GM12878 (cell line): ENCODE results near the gene POLD4. TPM values are rescaled to one million over a fixed set of nuclear protein-coding genes. Genes with fewer than 3 reads are reported as not detected.

Experiments used
- ATAC-seq: fragments of 200-7000 bp; cut with Tn5 transposase; 3 replicates; pipeline ENCODE4 v1.9.1; 2020; ENCODE audit warnings: mild to moderate bottlenecking, moderate library complexity
- BruUV-seq: library from RNA; stranded (reverse); fragments of 400-500 nt; replicated peaks from 2 replicates; lab custom pipeline; 2021; lab: Mats Ljungman, UMichigan
- CTCF ChIA-PET: fragments of 300-600 bp; sonication (Branson Sonifier 250); formaldehyde crosslinking; extraction: SDS; loops from one replicate; lab custom pipeline; 2021; ENCODE audit warnings: inconsistent platforms; lab: Yijun Ruan, JAX
- POLR2A ChIA-PET: fragments of 350-600 bp; formaldehyde crosslinking; extraction: SDS; loops from one replicate; lab custom pipeline; 2021; ENCODE audit warnings: inconsistent platforms; lab: Charles Lee
- RAD21 ChIA-PET: fragments of 300-600 bp; sonication (Branson Sonifier 250); formaldehyde crosslinking; loops from one replicate; lab custom pipeline; 2023; ENCODE audit warnings: antibody characterized with exemption; ENCODE audit not compliant: unreplicated experiment; lab: Charles Lee
- SMC1A ChIA-PET: fragments of 300-600 bp; sonication (Branson Sonifier 250); formaldehyde crosslinking; loops from one replicate; lab custom pipeline; 2023; ENCODE audit not compliant: unreplicated experiment, uncharacterized antibody; lab: Charles Lee
- DNase-seq: peaks from one replicate; pipeline ENCODE4 v3.0.0-alpha.2; 2011; ENCODE audit warnings: low read depth, low spot score
- FAIRE-seq: peaks from 3 replicates; lab custom pipeline; 2011; peaks lifted over from hg19 to GRCh38; lab: Jason Lieb, UNC
- H2AFZ ChIP-seq: 2 replicates; pipeline ENCODE4 v1.6.0; 2011; ENCODE audit warnings: low read depth, low read length, control low read depth; ENCODE audit not compliant: control insufficient read depth
- H3K27ac ChIP-seq: 2 replicates; pipeline ENCODE4 v1.5.1; 2011; ENCODE audit warnings: control low read depth; ENCODE audit not compliant: control insufficient read depth, insufficient read depth
- H3K27me3 ChIP-seq, 2 experiments: replicated peaks in 1 of 2; 2 replicates each; pipeline versions ENCODE4 v1.6.0 to v1.6.1; 2011; ENCODE audit warnings: low read length in 1 of 2; ENCODE audit not compliant: control insufficient read depth in 2 of 2, insufficient read depth in 2 of 2
- H3K36me3 ChIP-seq, 2 experiments: 2 replicates each; pipeline ENCODE4 v1.5.1; 2011; ENCODE audit warnings: low read length in 1 of 2; ENCODE audit not compliant: control insufficient read depth in 2 of 2, insufficient read depth in 2 of 2
- H3K4me1 ChIP-seq: 2 replicates; pipeline ENCODE4 v1.6.1; 2011; ENCODE audit warnings: mild to moderate bottlenecking, low read length, moderate library complexity, mixed read lengths; ENCODE audit not compliant: control insufficient read depth, insufficient read depth
- H3K4me2 ChIP-seq: 2 replicates; pipeline ENCODE4 v1.6.0; 2011; ENCODE audit warnings: control low read depth; ENCODE audit not compliant: control insufficient read depth, insufficient read depth
- H3K4me3 ChIP-seq: fragments of 200-600 bp; sonication (generic); 2 replicates; pipeline ENCODE4 v1.5.1; 2016
- H3K79me2 ChIP-seq: 2 replicates; pipeline ENCODE4 v1.6.0; 2011; ENCODE audit warnings: low read length; ENCODE audit not compliant: control insufficient read depth, insufficient read depth
- H3K9ac ChIP-seq: 2 replicates; pipeline ENCODE4 v1.8.0; 2011; ENCODE audit warnings: low read length, control low read depth, mixed read lengths; ENCODE audit not compliant: control insufficient read depth, insufficient read depth
- H3K9me3 ChIP-seq: replicated peaks from 3 replicates; pipeline ENCODE4 v1.5.1; 2011; ENCODE audit warnings: mild to moderate bottlenecking, low read length; ENCODE audit not compliant: control insufficient read depth, insufficient read depth
- H4K20me1 ChIP-seq: 2 replicates; pipeline ENCODE4 v1.6.0; 2011; ENCODE audit not compliant: control insufficient read depth, insufficient read depth
- ASH2L ChIP-seq: fragments of 300-600, 200-600 bp; sonication (generic); IDR thresholded peaks from 2 replicates; pipeline ENCODE4 v1.6.1; 2017; ENCODE audit warnings: low read depth, mild to moderate bottlenecking, borderline replicate concordance
- BHLHE40 ChIP-seq, 2 experiments: fragments of 450-650 bp in 1 of 2; IDR thresholded peaks; 2 replicates each; pipeline ENCODE4 v1.6.1; 2011 to 2017; ENCODE audit warnings: low read depth in 2 of 2, borderline replicate concordance in 1 of 2, improper control_type of control experiment in 1 of 2, low read length in 1 of 2, mild to moderate bottlenecking in 1 of 2
- CEBPB ChIP-seq, 2 experiments: fragments of 150-350 bp in 1 of 2; IDR thresholded peaks; 2 replicates each; pipeline ENCODE4 v1.6.1; 2012 to 2014; ENCODE audit warnings: low read depth in 2 of 2, low read length in 2 of 2, borderline replicate concordance in 1 of 2, inconsistent platforms in 1 of 2
- FOS ChIP-seq: IDR thresholded peaks from 3 replicates; pipeline ENCODE4 v1.6.1; 2011; ENCODE audit warnings: borderline replicate concordance; ENCODE audit not compliant: insufficient read length; ENCODE audit errors: extremely low read depth
- IKZF1 ChIP-seq: fragments of 450-650 bp; conservative IDR thresholded peaks from 2 replicates; pipeline ENCODE4 v1.6.1; 2017; ENCODE audit warnings: antibody characterized with exemption, mild to moderate bottlenecking
- LARP7 ChIP-seq: fragments of 450-650 bp; IDR thresholded peaks from 2 replicates; pipeline ENCODE4 v1.6.1; 2017; ENCODE audit warnings: mild to moderate bottlenecking
- NFIC ChIP-seq: IDR thresholded peaks from 2 replicates; pipeline ENCODE4 v1.6.1; 2012; ENCODE audit warnings: low read depth, mild to moderate bottlenecking, inconsistent platforms, low read length, moderate library complexity
- NFXL1 ChIP-seq: fragments of 450-650 bp; IDR thresholded peaks from 2 replicates; pipeline ENCODE4 v1.6.1; 2017; ENCODE audit warnings: antibody characterized with exemption, mild to moderate bottlenecking, borderline replicate concordance
- SMARCA5 ChIP-seq: fragments of 450-650 bp; IDR thresholded peaks from 2 replicates; pipeline ENCODE4 v1.6.1; 2017; ENCODE audit warnings: mild to moderate bottlenecking
- SPI1 ChIP-seq: IDR thresholded peaks from 2 replicates; pipeline ENCODE4 v1.6.1; 2011; ENCODE audit warnings: low read depth, mild to moderate bottlenecking, low read length, moderate library complexity, borderline replicate concordance; ENCODE audit not compliant: insufficient read depth
- TBL1XR1 ChIP-seq: IDR thresholded peaks from 2 replicates; pipeline ENCODE4 v1.6.1; 2012; ENCODE audit warnings: low read depth, low read length, improper control_type of control experiment
- ZSCAN29 ChIP-seq: fragments of 450-650 bp; IDR thresholded peaks from 2 replicates; pipeline ENCODE4 v1.6.1; 2017; ENCODE audit warnings: mild to moderate bottlenecking, moderate library complexity
- WGBS: methylation state at CpG from one replicate; pipeline ENCODE4 v1.1.6; 2016; ENCODE audit warnings: low lambda C conversion rate; ENCODE audit not compliant: insufficient replicate concordance, insufficient coverage; ENCODE audit errors: missing lambda C conversion rate; 5-methylcytosine and 5-hydroxymethylcytosine counted together
- in situ Hi-C: fragments of 300-500 bp; cut with MboI; formaldehyde crosslinking; loops from 9 replicates; pipeline ENCODE4 v1.14.3; 2018; ENCODE audit warnings: mixed read lengths
- intact Hi-C: fragments of 100-400 bp; cut with micrococcal nuclease; formaldehyde crosslinking; loops from one replicate; pipeline ENCODE4 v1.14.2; 2022; ENCODE audit not compliant: unreplicated experiment
- polyA plus RNA-seq, 11 experiments: library from polyadenylated mRNA; depleted of rRNA in 4 of 11; unstranded in 6 of 11; stranded (reverse) in 5 of 11; fragments of >200 nt; fragmentation: Nextera tagmentation in 4 of 11; fragmentation: Illumina TruSeq in 1 of 11; extraction: Ambion mirVana in 4 of 11; extraction: Trizol in 1 of 11; gene quantifications; 1 replicate in 1 of 11; 2 replicates in 10 of 11; pipeline versions ENCODE4 v1.2.1 to v1.2.3, GENCODE V29; 2011 to 2016; ENCODE audit warnings: inconsistent platforms in 2 of 11, missing spikeins in 2 of 11, low read depth in 1 of 11
- total RNA-seq, 4 experiments: library from RNA; depleted of rRNA in 3 of 4; stranded (reverse); fragments of >200 nt in 3 of 4; fragmentation: Illumina TruSeq in 1 of 4; extraction: Trizol in 1 of 4; gene quantifications; 2 replicates each; pipeline versions ENCODE4 v1.2.1 to v1.2.3, GENCODE V29; 2013 to 2021
- TF ChIP-seq, protein P1 (sequence below): fragments of 450-650 bp; formaldehyde crosslinking; IDR thresholded peaks from 2 replicates; pipeline ENCODE4 v1.5.0; 2022; ENCODE audit warnings: mild to moderate bottlenecking, missing genetic modification characterization
- TF ChIP-seq, protein P2 (sequence below): fragments of 450-650 bp; formaldehyde crosslinking; IDR thresholded peaks from 2 replicates; pipeline ENCODE4 v1.4.0; 2022; ENCODE audit warnings: mild to moderate bottlenecking, moderate library complexity

POLD4 gene
- total and polyA plus RNA-seq, 10 of the 15 experiments (the other 5 are each of a cell fraction or from before 2014, with no cell fraction given), result 8.1 to 176 (median 88.1) TPM

DNA sequence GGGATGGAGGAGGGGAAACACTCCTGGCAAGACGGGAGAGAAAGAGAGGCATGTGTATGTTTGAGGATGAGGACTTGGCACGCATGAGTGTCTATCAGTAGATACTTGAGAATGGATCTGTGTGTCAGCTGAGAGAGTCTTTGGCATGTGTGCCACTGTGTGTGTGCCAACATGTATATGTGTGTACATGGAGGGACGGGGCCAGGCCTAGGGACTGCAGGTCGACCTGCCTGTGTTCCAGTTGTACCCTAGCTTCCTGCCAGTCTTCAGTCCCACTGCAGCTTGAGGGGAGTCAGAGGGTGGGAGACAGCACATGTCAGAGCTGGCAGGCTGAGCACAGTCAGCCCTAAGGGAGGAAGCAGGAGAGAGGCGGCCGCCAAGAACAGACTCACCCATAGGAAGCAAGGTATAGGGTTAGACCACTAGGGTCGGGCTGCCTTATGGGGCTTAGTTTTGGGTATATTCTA, 14.4 kb upstream of the POLD4 start (continued):
- TF ChIP-seq, protein P1, sequence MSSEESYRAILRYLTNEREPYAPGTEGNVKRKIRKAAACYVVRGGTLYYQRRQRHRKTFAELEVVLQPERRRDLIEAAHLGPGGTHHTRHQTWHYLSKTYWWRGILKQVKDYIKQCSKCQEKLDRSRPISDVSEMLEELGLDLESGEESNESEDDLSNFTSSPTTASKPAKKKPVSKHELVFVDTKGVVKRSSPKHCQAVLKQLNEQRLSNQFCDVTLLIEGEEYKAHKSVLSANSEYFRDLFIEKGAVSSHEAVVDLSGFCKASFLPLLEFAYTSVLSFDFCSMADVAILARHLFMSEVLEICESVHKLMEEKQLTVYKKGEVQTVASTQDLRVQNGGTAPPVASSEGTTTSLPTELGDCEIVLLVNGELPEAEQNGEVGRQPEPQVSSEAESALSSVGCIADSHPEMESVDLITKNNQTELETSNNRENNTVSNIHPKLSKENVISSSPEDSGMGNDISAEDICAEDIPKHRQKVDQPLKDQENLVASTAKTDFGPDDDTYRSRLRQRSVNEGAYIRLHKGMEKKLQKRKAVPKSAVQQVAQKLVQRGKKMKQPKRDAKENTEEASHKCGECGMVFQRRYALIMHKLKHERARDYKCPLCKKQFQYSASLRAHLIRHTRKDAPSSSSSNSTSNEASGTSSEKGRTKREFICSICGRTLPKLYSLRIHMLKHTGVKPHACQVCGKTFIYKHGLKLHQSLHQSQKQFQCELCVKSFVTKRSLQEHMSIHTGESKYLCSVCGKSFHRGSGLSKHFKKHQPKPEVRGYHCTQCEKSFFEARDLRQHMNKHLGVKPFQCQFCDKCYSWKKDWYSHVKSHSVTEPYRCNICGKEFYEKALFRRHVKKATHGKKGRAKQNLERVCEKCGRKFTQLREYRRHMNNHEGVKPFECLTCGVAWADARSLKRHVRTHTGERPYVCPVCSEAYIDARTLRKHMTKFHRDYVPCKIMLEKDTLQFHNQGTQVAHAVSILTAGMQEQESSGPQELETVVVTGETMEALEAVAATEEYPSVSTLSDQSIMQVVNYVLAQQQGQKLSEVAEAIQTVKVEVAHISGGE (CRISPR knock-in tag), result no peak

DNA sequence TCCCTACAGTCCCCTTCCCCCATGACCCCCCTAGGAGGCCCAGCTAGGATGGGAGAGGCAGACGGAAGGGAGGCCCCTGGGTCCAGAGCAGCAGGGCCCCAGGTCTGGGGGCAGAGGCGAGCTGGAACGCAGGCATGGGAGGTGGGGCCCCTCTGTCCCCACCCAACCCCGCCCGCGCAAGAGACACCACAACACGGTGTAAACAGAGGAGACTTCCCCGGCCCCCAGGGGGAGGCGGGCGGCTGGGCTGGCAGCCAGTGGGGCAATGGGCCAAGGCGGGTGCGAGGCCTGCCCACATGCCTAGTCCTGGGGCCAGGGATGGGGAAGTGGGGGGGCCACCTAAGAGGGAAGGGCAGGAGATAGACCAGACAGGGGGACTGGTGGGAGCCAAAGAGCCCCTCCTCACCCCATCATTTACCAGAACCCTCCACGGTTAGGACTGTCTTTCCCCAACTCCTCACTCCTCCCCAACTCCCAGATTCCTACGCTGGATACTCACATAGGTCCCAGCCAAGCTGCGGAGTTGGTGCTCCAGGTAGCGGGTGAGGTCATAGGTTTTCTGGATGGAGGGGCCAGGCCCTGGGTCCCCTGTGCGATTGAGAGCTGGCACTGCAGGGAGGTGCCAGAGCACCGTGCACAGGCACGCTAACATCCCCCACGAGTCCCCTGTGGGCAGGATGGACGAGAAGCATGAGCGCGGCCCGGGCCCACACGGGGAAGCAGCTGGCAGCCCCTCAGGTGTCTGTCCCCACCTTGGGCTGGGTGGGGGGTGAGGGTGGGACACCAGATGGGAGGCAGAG, 13.8 kb upstream of the POLD4 start:
- no peak for DNase-seq
- ChIA-PET POLR2A (interaction anchor here (0.5 to 5.1 kb wide), 2 partner anchors 12 to 224 kb away, joined by 3 to 42 read pairs; partner anchors contain the start of gene POLD4), RAD21 (interaction anchor here (0.7 to 0.8 kb wide), 2 partner anchors 11 to 15 kb away, joined by 3 read pairs; no protein-coding TSS in a partner anchor), CTCF (interaction anchor here (25.5 to 26.2 kb wide), 2 partner anchors 6 to 13 kb away, joined by 1301 read pairs; partner anchors contain the start of genes CLCF1, POLD4 and RAD9A), SMC1A (interaction anchor here (21.3 kb wide), 1 partner anchor 11 kb away, joined by 646 read pairs; the partner anchor contains the start of gene POLD4)
- no peak overlapping the region for H3K4me3 ChIP-seq
- H3K79me2 ChIP-seq, result no peaks in the 10 kb centered on the region
- H3K27ac ChIP-seq, result no peak overlapping the region
- H3K4me1 ChIP-seq, result peaks cover 18% of the 10 kb centered on the region
- no TSS peak for BruUV-seq
- intact Hi-C loops, result no loop called here
- FAIRE-seq, result no peak
- H4K20me1 ChIP-seq, result peaks cover 8% of the 10 kb centered on the region; the same call in 1 of the 2 replicates
- in situ Hi-C loops, result no loop called here
- no peak overlapping the region for H3K4me2 ChIP-seq
- no peak overlapping the region for H2AFZ ChIP-seq
- WGBS, result 85% methylated on average over 18 of the region's 25 CpGs
- H3K36me3 ChIP-seq, result no peaks in the 10 kb centered on the region
- peaks cover 1 to 4% of the 10 kb centered on the region in 2 experiments; a peak in 3 of 4 replicates for H3K27me3 ChIP-seq
- H3K9ac ChIP-seq, result no peak overlapping the region
- no peaks in the 10 kb centered on the region for H3K9me3 ChIP-seq
- ATAC-seq, result no peak
- no peak for TF ChIP-seq BHLHE40 (IDR thresholded peaks at IDR 0.05; ENCODE audit: borderline replicate concordance in 1 of 2, low read depth in 2 of 2, low read length in 1 of 2)
- TF ChIP-seq ZSCAN29, result no peak
- no peak for TF ChIP-seq NFIC
- no peak for TF ChIP-seq SMARCA5
- TF ChIP-seq LARP7, result no peak
- TF ChIP-seq ASH2L, result no peak
- TF ChIP-seq IKZF1, result no peak
- no peak for TF ChIP-seq FOS
- TF ChIP-seq NFXL1, result no peak
- no peak for TF ChIP-seq TBL1XR1
- TF ChIP-seq CEBPB (IDR thresholded peaks at IDR 0.05; ENCODE audit: borderline replicate concordance in 1 of 2, low read depth in 2 of 2, low read length in 2 of 2), result no peak
- TF ChIP-seq SPI1, result no peak
- TF ChIP-seq, protein P2, sequence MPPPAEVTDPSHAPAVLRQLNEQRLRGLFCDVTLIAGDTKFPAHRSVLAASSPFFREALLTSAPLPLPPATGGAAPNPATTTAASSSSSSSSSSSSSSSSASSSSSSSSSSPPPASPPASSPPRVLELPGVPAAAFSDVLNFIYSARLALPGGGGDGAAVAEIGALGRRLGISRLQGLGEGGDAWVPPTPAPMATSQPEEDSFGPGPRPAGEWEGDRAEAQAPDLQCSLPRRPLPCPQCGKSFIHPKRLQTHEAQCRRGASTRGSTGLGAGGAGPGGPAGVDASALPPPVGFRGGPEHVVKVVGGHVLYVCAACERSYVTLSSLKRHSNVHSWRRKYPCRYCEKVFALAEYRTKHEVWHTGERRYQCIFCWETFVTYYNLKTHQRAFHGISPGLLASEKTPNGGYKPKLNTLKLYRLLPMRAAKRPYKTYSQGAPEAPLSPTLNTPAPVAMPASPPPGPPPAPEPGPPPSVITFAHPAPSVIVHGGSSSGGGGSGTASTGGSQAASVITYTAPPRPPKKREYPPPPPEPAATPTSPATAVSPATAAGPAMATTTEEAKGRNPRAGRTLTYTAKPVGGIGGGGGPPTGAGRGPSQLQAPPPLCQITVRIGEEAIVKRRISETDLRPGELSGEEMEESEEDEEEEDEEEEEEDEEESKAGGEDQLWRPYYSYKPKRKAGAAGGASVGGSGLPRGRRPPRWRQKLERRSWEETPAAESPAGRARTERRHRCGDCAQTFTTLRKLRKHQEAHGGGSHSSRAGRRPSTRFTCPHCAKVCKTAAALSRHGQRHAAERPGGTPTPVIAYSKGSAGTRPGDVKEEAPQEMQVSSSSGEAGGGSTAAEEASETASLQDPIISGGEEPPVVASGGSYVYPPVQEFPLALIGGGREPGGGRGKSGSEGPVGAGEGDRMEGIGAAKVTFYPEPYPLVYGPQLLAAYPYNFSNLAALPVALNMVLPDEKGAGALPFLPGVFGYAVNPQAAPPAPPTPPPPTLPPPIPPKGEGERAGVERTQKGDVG (CRISPR knock-in tag), result no peak
